NCI-H69 (cell line): ENCODE data around the gene DNAH17.
A peak's percentile ranks its signal among the peaks of the same experiment; 100 is the strongest.

Experiments
- DNase-seq: peaks from one replicate; lab custom pipeline; 2025; lab: John Stamatoyannopoulos, UW

Gene DNAH17

DNA sequence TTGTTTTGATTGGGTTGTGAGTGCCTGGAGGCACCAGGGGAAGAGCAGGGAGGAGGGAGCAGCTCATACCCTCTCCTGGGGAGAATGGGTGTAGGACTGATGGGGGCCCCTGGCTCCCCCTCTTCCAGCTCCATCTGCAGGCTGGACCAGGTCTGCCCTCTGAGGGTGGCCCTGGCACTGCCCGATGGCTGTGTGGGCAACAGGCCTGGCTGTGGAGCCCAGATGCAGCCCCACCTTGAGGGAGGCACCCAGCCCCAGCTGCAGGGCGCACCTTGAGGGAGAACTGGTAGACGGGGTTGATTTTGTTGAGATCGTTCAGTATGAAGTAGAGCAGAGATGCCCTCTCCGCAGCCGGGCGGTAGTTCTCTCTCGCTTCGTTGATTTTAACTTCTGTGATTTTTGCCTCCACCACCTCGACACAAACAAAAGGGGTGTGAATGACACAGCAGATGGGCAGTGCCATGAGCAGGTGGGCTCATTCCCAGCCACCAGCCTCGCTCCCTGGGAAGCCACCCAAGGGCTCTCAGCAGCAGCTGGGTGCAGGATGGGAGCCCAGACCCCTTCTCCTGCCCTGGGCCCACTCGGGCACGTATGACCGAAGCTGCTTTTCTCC lies 127.1 kb downstream of the DNAH17 start:
- no peak for DNase-seq

DNA sequence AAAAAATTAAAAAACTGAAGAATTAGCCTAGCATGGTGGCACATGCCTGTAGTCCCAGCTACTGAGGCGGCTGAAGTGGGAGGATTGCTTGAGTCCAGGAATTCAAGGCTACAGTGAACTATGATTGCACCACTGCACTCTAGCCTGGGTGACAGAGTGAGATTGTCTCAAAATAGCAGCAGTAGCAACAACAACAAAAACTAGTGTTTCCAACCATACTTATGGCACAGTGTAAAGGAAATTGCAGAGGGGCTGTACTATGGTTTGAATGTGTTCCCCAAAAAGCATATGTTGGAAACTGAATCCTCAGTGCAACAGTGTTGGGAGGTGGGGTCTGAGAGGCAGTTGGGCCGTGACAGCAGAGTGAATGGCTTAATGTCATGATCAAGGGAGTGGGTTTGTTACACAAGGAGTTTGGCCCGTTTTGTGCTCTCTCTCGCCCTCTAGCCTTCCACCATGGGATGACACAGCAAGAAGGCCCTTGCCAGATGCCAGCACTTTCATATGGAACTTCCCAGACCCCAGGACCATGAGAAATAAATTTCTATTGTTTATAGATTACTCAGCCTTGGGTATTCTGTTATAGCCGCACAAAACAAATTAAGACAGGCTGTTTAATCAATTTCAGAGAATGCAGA lies 128.7 kb downstream of the DNAH17 start:
- DNase-seq: peak; percentile 35

DNA sequence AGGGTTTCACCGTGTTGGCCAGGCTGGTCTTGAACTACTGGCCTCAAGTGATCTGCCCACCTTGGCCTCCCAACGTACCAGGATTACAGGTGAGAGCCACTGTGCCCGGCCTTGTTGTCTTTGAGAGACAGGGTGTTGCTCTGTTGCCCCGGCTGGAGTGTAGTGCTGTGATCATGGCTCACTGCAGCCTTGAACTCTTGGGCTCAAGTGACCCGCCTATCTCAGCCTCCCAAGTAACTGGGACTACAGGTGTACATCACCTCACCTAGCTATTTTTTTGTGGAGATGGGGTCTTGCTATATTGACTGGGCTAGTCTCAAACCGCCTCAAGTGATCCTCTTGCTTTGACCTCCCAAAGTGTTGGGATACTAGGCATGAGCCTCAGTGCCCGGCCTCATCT lies 130.4 kb downstream of the DNAH17 start:
- DNase-seq: no peak

DNA sequence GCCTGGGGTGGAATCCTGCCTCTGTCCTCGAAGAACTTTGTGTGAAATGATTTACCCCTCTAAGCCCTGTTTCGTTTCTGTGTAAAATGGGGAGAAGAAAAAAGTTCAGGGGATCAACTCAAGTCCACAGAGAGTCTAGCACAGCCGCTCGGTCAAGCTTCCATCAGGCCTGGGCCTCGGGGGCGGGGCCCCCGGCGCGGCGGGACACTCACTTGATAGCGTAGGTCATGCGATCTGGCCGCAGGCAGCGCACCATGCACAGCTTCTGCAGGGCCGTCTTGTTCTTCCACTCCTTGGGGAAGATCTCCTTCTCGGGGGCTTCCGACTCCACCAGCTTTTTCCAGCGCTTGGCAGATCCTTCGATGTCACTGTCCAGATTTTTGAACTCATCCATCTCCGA lies 132.8 kb downstream of the DNAH17 start:
- no peak for DNase-seq

DNA sequence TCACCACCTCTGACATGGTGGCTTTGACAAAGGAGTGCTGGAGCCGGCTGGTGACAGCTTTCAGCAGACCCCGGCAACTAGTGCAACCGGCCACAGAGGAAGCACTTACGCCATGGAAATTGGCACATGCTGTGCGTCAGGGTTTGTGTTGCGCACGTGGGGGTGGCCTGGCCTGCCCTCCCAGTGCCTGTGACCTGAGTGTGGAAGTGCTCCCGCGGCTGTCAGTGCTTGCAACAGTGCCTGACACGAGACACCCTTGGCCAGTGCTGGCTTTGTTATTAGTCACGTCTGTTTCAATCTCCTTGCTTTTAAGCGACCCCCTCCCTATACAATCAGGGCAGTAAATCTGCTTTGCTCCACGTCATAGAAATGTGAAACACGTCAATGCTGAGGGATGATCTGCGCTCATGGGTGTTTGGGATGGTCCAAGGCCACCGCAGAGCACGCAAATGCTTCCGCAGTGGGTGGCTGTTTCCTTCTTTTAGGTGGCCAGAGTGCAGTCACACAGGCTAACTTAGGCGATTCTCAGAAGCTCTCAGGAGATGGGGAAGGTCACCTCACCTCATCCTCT lies 134.5 kb downstream of the DNAH17 start:
- DNase-seq: no peak

DNA sequence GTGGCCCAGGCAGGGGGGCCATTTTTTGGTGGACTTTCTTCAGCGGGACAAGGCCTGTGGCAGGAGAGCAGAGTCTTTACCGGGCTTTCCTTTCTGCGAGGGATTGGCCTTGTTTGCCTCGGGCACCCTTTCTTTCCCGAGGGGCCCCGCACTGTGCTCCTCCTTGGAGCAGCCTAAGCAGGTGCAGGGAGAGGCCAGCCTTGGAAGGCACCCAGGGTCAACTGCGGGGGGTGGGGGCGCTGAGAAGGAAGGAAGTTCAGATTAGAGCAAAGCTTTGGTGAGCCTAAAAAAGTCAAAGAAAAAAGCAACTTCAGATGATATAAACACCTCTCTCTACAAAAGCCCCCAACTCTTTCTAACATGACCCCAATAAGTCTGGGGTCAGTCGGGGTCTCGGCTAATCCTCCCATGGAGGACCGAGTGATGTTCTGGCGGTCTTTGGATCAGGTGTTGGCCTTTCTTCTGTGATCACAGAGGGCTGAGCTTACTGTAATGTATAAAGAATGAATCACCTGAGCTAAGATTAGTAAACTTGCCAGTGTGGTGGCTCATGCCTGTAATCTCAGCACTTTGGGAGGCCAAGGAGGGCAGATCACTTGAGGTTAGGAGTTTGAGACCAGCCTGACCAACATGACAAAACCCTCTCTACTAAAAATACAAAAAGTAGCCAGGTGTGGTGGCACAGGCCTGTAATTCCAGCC lies 135.8 kb downstream of the DNAH17 start:
- no peak for DNase-seq

DNA sequence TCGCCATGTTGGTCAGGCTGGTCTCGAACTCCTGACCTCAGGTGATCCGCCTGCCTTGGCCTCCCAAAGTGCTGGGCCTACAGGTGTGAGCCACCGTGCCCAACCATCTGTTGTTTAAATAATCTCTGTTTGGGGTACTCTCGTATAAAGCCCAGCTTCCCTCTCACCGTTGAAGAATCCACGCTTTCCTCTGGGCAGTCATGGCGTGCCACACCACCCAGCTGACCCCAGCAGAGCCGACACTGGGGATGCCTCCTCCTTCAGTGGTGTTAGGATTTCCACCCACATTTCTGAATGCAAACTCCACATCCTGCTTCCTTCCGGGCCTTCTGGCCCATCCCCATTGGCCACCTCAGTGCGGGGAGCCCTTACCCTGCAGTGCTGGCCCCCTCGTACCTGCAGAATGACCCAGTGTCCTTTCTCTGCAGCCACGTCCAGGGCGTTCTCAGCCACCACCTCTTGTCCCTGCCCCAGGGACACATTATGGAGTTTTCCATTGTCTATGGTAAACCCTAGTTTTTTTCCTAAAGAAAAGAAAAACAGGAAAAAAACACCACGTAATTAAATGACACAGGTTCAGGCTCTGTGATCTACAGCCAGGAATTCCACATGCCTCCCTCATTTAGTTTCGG lies 138.4 kb downstream of the DNAH17 start:
- DNase-seq: no peak

DNA sequence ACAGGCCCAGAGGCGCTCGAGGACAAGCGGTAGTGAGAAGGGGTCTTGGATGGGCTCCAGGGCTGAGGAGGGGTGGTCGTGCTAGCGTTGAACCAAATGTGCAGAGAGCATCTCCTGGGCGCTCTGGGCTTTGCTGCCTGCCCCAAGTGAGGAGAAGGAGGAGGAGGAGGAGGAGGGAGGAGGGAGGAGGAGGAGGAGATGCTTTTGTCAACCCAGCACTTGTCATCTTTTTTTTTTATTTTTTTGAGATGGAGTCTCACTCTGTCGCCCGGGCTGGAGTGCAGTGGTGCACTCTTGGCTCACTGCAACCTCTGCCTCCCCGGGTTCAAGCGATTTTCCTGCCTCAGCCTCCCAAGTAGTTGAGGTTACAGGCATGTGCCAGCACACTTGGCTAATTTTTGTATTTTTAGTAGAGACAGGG lies 138.9 kb downstream of the DNAH17 start:
- no peak for DNase-seq

DNA sequence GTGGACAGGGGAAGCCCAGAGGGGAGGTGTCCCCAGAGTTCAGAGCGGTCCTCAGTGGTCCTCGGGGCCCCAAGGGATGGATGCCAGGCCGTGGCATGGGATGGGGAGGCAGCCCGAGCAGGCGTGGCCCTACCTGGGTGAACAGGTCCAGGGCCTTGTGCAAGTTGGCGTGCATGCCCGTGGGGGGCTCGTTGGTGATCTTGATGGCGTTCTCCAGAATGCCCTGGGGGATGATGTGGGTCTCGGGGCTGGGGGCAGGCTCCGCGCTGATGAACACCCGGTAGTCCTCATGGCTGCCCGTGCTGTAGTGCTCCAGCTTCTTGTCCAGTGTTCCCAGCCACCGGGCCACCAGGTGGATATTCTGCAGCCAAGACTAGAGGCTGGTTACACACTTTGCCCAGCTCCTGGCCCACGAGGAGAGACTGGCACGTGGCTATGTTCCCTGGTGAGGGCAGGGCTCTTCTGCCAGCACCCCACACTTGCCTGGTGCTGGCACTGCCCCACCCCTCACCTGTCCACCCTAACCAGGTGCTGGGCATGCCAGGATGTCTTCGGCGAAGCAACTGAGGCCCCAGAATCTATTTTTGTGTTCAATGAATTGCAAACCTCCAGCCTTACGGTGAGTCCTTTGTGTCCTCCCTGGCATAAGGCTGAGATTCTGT lies 139.6 kb downstream of the DNAH17 start:
- no peak for DNase-seq

DNA sequence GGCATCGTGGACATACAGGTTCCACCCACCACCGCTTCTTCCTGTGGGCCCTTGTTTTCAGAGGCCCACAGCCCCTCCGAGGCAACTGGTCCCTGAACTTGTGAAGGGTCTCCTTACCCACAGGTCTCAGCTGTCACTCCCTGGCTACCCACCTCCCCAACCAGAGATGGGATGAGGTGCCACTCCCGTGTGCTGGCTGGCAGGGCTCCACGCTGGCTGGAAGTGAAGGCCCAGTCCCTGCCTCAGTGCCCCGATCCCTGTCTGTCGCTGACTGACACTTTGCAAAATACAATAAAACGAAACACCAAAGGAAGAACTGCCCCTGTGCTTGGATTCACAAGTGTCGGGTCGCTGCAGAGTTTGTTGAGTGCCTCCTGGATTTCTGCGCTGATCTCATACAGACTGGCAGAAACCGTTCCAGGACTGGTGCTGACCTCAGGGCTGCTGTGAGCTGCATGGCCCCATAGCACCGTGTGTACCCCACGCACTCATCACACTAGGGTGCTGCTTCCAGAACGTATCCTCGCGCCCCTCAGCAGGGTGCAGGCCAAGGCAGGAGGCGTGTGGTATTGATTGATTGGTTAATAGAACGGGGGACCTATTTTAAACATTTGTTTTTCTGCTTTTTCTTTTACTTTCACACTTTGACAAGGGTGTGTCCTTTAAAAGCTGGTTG lies 141.7 kb downstream of the DNAH17 start:
- DNase-seq: no peak

DNA sequence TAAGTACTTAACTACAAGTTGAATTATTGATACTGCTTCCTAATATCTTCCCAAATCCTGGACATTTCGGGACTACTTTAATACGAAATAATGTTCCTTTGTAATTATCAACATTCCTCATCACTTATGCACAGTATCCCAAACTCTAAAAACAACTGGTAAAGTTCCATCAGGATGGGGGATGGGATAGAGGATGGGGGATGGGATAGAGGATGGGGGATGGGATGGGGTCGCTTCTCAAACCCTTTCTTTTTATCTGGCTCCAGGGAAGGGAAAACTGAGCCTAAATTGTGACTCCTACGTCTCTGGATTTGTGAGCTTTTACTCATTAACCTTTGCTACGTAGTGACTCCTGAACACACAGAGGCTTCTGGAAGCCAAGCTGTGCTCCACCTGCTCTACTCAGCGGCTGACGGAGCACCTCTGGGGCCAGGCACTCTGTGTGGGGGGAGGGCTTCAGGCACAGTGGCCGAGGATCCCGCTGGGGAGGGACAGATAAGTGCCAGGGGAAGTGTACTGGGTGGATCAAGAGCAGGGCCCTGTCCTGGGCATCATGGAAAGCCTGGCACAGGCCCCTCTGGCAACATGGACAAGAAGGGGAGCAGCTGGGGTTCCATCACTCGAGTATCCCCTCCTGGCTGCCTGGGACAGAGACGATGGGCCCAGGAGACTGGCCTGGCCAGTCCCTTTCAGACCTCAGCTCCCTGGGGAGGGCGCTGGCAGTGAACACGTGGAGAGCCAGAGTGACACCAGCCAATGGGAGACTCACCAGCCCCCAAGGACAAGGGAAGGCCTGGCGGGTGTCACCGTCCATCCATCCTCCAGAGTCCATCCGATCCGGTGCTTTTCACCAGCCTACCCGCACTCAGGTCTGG lies 142.5 kb downstream of the DNAH17 start:
- peak; percentile 60 for DNase-seq

DNA sequence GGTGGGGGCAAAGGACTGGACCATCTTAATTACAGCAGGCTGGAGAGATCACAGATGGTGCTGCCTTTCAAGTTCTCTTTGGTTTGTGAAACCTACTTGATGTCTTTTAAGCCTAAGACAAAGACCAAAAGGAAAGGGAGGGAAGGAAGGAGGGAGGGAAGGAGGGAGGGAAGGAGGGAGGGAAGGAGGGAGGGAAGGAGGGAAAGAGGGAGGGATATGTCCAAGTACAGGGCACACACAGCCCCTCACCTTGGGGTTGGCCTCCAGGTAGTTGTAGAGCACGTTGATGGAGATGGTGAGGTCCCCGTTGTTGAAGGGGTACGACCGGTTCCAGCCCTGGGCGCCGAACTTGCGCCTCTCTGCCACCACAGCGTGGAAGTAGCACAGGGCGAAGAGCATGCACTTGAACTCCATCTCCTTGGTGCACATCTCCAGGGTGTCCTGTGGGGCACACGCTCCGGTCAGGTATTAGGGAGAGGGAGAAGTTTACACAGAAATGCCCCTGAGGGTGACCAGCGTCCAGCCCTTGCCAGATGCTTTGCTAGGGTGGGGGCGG lies 143.3 kb downstream of the DNAH17 start:
- peak; percentile 68 for DNase-seq

DNA sequence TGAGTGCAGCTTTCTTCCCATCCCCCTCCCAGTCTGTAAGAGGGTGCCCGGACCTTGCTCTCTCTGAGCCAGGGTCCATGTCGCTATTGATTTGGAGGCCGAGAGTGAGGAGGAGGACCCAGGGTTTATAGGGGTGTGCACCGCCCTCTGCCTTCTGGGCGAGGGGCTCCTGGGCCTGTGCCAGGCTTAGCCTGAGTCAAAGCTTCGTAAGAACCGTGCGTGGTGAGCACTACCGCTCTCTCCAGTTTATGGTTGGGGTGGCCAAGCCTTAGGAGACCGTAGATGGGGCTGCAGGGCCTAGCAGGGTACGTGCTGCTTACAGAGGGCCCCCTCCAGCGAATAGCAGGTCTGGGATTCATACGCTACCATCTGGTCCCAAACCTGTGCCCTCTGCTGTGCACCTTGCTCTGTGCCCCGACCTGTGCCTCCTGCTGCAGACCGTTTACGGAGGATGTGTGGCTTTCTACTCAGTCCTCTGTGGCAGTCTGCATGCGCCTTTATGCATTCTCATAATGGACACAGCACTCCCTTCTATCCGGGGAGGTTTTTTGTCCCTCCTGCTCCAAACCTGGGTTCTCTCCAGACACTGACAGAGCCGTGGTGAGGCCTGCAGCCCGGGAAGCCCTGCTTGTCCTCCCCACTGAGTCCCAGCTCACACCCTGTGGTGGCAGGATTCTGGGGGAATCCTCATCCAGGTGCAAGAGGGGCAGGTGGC lies 144.0 kb downstream of the DNAH17 start:
- no peak for DNase-seq

DNA sequence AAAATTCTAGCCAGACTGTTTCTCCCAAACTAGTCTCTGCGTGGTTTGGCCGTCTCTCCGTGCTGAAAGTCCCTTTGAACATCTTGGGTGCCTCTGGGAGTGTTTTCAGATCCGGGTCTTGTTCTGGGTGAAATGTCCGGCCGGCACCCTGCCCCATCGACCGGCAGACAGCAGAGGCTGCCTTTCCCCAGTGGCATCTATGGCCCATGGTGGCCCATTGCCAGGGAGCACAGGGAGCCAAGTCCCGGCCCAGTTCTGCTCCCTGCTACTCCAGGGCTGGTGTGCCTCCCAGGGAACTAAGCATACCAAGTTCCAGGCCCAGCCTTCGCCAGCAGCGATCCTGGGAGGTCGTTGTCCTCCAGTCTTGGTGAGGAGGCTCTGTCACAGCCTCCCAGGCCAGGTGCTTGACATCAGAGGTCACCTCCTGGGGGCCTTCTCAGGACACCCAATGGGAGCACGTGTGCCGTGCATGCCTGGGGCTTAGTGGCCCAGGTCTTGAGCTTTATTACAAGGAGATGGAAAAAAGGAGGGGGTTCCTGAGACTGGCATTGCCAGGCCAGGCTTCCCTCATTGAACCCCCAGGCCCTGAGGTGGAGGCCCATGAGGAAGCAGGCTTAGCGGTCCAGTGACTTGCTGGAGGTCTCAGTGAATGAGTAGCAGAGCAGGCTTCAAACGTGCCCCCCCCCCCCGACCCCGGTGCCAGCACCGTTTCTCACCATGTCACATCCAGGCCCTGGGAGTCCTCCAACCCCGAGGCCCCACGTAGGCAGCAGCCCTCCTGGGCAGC lies 144.8 kb downstream of the DNAH17 start:
- DNase-seq: no peak

DNA sequence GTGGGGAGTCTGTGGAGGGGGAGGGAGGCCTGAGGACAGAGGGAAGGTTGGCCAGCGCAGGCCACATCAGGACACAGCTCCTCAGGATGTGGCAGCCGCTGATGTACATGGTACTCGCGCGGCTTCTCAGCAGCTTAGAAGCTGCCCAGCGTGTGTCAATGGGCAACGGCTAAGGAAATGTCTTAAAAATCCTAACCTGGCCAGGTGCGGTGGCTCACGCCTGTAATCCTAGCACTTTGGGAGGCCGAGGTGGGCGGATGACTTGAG lies 145.6 kb downstream of the DNAH17 start:
- no peak for DNase-seq

DNA sequence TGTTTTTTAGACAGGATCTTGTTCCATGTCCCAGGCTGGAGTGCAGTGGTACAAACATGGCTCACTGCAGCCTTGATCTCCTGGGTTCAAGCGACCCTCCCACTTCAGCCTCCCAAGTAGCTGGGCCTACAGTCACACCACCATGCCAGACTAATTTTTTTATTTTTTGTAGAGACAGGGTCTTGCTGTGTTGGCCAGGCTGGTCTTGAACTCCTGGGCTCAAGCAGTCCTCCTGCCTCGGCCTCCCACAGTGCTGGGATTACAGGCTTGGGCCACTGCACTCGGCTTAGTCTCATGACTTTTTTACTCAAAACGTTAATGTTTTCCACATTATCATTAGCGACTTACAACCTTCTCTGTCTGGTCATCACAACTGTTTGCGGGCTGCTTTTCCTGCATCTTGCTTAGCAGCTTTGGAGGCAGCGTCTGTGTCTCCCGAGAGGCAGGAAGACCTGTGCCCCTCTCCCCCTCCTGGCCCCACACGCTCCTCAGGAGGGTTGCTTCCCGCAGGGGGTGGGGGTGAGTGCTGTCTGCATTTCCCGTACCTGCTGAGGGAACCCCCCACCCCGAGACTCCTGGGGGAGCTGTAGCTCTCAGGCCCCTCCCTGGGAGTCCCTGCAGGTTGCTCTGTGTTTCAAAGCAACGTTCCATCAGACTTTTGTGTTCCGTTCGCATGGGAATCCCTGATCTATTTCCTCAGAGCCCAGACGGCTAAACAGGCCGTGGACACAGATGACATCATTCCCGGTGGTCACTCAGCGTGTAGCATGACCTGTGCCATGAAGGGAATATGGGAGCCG lies 146.1 kb downstream of the DNAH17 start:
- no peak for DNase-seq

DNA sequence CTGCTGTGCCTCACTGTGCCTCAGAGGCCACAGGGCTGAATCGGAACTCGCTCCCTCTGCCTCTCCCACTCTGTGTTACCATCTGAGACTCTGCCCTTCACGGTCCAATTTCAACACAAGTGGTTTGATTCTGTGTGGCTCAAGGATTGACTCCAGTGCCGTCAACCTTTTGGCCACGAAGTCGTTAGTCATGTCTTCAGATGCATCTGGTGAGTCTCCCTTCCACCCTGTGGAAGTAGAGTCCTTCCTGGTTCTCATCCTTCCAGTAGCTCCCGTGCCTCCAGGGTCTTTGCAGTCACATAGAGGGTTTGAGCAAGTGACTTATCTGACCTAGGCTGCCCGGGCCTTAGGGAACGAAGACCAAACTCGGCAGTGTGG lies 147.6 kb downstream of the DNAH17 start:
- no peak for DNase-seq
